Measurements from ENCODE around the gene SNCA. TPM values are rescaled to one million over a fixed set of nuclear protein-coding genes. Genes with fewer than 3 reads are reported as not detected.

The SNCA gene
- total RNA-seq, 4 donors from 2014 or later: 9.8 to 25.6 (median 16.7) TPM

GRCh38 chr4:89762311-89762710, 74.7 kb downstream of the SNCA start:
- DNase-seq (ENCODE audit: low spot score in 2 of 2): no peak
- TF ChIP-seq CTCF (IDR thresholded peaks at IDR 0.05) (no peak), POLR2A (IDR thresholded peaks at IDR 0.05) (no peak)
- H3K4me3 ChIP-seq (ENCODE audit: low read depth, poor library complexity, severe bottlenecking): no peak overlapping the region
- 92 to 96% methylated on average over 3 of the region's 3 CpGs for WGBS, 2 donors
- intact Hi-C loops (cut with DNase I; ENCODE audit: low total_unique reads): no loop called here

GRCh38 chr4:89759426-89759825, 77.5 kb downstream of the SNCA start:
- TF ChIP-seq POLR2A (IDR thresholded peaks at IDR 0.05): no peak
- TF ChIP-seq CTCF (IDR thresholded peaks at IDR 0.05): no peak
- 89 to 94% methylated on average over 2 of the region's 2 CpGs for WGBS, 2 donors

GRCh38 chr4:89757154-89757719, 79.7 kb downstream of the SNCA start:
- no peak overlapping the region for H3K4me3 ChIP-seq (ENCODE audit: low read depth, poor library complexity, severe bottlenecking)
- no peak for DNase-seq (ENCODE audit: low spot score in 2 of 2)
- 33 to 38% methylated on average over 4 of the region's 4 CpGs for WGBS, 2 donors
- intact Hi-C loops (cut with DNase I; ENCODE audit: low total_unique reads): no loop called here
- TF ChIP-seq POLR2A (IDR thresholded peaks at IDR 0.05) (no peak), CTCF (IDR thresholded peaks at IDR 0.05) (no peak)

More at GRCh38 chr4:89759426-89759825, 77.5 kb downstream of the SNCA start:
- H3K4me3 ChIP-seq (ENCODE audit: low read depth, poor library complexity, severe bottlenecking): no peak overlapping the region
- no peak for DNase-seq (ENCODE audit: low spot score in 2 of 2)
- intact Hi-C loops (cut with DNase I; ENCODE audit: low total_unique reads): no loop called here

GRCh38 chr4:89755220-89755619, 81.7 kb downstream of the SNCA start:
- no peak for DNase-seq (ENCODE audit: low spot score in 2 of 2)
- TF ChIP-seq CTCF (IDR thresholded peaks at IDR 0.05) (no peak), POLR2A (IDR thresholded peaks at IDR 0.05) (no peak)
- intact Hi-C loops (cut with DNase I; ENCODE audit: low total_unique reads): no loop called here
- H3K4me3 ChIP-seq (ENCODE audit: low read depth, poor library complexity, severe bottlenecking): no peak overlapping the region

GRCh38 chr4:89754531-89754930, 82.4 kb downstream of the SNCA start:
- H3K4me3 ChIP-seq (ENCODE audit: low read depth, poor library complexity, severe bottlenecking): no peak overlapping the region
- intact Hi-C loops (cut with DNase I; ENCODE audit: low total_unique reads): no loop called here
- no peak for TF ChIP-seq POLR2A (IDR thresholded peaks at IDR 0.05)
- no peak for TF ChIP-seq CTCF (IDR thresholded peaks at IDR 0.05)
- DNase-seq (ENCODE audit: low spot score in 2 of 2): no peak
- WGBS, 2 donors: 82 to 83% methylated on average over 4 of the region's 4 CpGs

GRCh38 chr4:89753601-89754066, 83.3 kb downstream of the SNCA start:
- intact Hi-C loops (cut with DNase I; ENCODE audit: low total_unique reads): no loop called here
- 11 to 15% methylated on average over 5 of the region's 5 CpGs for WGBS, 2 donors
- DNase-seq (ENCODE audit: low spot score in 2 of 2): no peak

More at GRCh38 chr4:89753601-89754066, 83.3 kb downstream of the SNCA start:
- H3K4me3 ChIP-seq (ENCODE audit: low read depth, poor library complexity, severe bottlenecking): no peak overlapping the region
- no peak for TF ChIP-seq POLR2A (IDR thresholded peaks at IDR 0.05)
- TF ChIP-seq CTCF (IDR thresholded peaks at IDR 0.05): no peak
